ENCODE results near the gene TRMT1.

Gene TRMT1

GRCh38 chr19:13120817-13121216 is 4.3 kb upstream of the TRMT1 start:
- H3K9ac ChIP-seq (ENCODE audit: insufficient read length, low read depth): peak overlapping the region; percentile 14
- no peak for DNase-seq (ENCODE audit: low read depth, low spot score)
- H3K9me3 ChIP-seq (ENCODE audit: insufficient read depth, low read length): no peaks in the 10 kb centered on the region
- peaks cover 62% of the 10 kb centered on the region for H3K36me3 ChIP-seq (ENCODE audit: insufficient read depth, insufficient read length, low read length)
- H3K4me3 ChIP-seq (ENCODE audit: insufficient read length, low read depth): peak overlapping the region; percentile 9
- TF ChIP-seq SUZ12 (IDR thresholded peaks at IDR 0.05; ENCODE audit: extremely low read depth, insufficient read depth, insufficient read length) (no peak), ZNF274 (IDR thresholded peaks at IDR 0.05; ENCODE audit: low read depth, low read length) (no peak), YY1 (IDR thresholded peaks at IDR 0.05; ENCODE audit: insufficient read depth, insufficient read length) (no peak)
- no peaks in the 10 kb centered on the region for H3K27me3 ChIP-seq (ENCODE audit: insufficient read depth, insufficient read length)
- peaks cover 37% of the 10 kb centered on the region for H3K4me1 ChIP-seq (ENCODE audit: insufficient read depth, insufficient read length)

DNA sequence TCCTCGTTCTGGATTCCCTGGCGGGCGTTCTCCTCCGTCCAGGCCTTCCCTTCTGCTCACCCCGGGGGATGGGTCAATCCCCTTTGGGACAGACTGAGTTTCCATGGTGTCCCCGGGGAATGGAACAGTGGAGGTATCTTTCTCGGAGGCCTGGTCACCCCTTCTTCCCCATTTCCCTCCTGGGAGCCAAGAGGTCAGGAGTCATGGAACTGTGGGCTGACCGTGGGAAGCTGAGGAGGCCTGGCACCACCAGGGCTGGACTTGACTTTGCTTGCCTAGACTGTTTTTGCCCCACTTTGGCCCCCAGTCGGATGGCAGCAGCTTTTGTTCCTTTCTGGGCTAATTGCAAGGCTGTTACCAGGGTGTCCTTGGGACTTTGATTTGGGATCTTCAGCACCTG is 3.5 kb upstream of the TRMT1 start:
- TF ChIP-seq YY1 (IDR thresholded peaks at IDR 0.05; ENCODE audit: insufficient read depth, insufficient read length): no peak
- TF ChIP-seq ZNF274 (IDR thresholded peaks at IDR 0.05; ENCODE audit: low read depth, low read length): no peak
- no peak for TF ChIP-seq SUZ12 (IDR thresholded peaks at IDR 0.05; ENCODE audit: extremely low read depth, insufficient read depth, insufficient read length)
- H3K4me1 ChIP-seq (ENCODE audit: insufficient read depth, insufficient read length): peaks cover 44% of the 10 kb centered on the region
- peak overlapping the region; percentile 9 for H3K4me3 ChIP-seq (ENCODE audit: insufficient read length, low read depth)
- H3K9me3 ChIP-seq (ENCODE audit: insufficient read depth, low read length): no peaks in the 10 kb centered on the region
- H3K36me3 ChIP-seq (ENCODE audit: insufficient read depth, insufficient read length, low read length): peaks cover 68% of the 10 kb centered on the region
- no peaks in the 10 kb centered on the region for H3K27me3 ChIP-seq (ENCODE audit: insufficient read depth, insufficient read length)
- DNase-seq (ENCODE audit: low read depth, low spot score): no peak
- H3K9ac ChIP-seq (ENCODE audit: insufficient read length, low read depth): peak overlapping the region; percentile 83

GRCh38 chr19:13119627-13120026 is 3.1 kb upstream of the TRMT1 start:
- Histone ChIP-seq H3K4me3 (ENCODE audit: insufficient read length, low read depth) (peak overlapping the region; percentile 75), H3K9ac (ENCODE audit: insufficient read length, low read depth) (peak overlapping the region; percentile 83), H3K36me3 (ENCODE audit: insufficient read depth, insufficient read length, low read length) (peaks cover 68% of the 10 kb centered on the region), H3K4me1 (ENCODE audit: insufficient read depth, insufficient read length) (peaks cover 45% of the 10 kb centered on the region), H3K9me3 (ENCODE audit: insufficient read depth, low read length) (no peaks in the 10 kb centered on the region), H3K27me3 (ENCODE audit: insufficient read depth, insufficient read length) (no peaks in the 10 kb centered on the region)
- TF ChIP-seq ZNF274 (IDR thresholded peaks at IDR 0.05; ENCODE audit: low read depth, low read length) (no peak), SUZ12 (IDR thresholded peaks at IDR 0.05; ENCODE audit: extremely low read depth, insufficient read depth, insufficient read length) (no peak), YY1 (IDR thresholded peaks at IDR 0.05; ENCODE audit: insufficient read depth, insufficient read length) (no peak)
- DNase-seq (ENCODE audit: low read depth, low spot score): no peak

DNA sequence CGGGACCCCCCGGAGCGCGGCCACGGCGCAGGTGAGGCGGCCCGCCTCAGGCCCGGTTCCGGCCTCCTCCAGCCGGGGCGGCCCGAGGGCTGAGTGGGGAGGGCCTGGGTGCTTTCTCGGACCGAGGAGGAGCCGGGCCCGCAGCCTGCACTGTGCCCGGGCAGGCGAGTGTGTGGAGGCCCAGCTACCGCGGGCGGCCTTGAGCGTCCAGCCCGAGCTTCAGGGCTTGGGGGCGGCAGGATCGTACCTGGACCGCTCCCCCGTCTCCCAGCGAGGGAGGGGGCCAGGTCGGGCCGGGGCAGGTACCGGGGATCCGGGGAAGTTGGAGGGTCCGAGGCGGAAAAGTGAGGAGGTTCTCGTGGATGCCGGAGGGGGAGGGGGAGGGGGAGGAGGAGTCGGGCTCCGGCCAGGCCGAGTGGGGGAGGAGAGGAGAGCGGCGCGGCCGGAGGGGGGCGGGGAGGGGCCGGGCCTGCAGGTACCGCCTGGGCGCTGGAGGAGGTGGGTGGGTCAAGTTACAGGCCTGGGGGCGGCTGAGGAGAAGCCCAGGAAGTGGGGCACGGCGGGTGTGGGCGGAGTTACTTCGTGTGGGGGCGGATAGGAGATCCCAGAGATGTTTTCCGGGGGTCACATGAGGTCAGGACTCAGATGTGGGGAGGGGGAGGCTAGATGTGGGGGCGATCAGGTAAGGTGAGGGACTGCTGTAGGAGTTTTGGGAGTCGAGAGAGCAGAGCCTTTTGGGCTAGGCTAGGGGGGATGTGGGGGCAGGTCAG is 2.1 kb upstream of the TRMT1 start:
- H3K9ac ChIP-seq (ENCODE audit: insufficient read length, low read depth): peak overlapping the region; percentile 97
- no peaks in the 10 kb centered on the region for H3K9me3 ChIP-seq (ENCODE audit: insufficient read depth, low read length)
- DNase-seq (ENCODE audit: low read depth, low spot score): peak; percentile 81
- H3K27me3 ChIP-seq (ENCODE audit: insufficient read depth, insufficient read length): no peaks in the 10 kb centered on the region
- H3K4me3 ChIP-seq (ENCODE audit: insufficient read length, low read depth): peak overlapping the region; percentile 89
- TF ChIP-seq ZNF274 (IDR thresholded peaks at IDR 0.05; ENCODE audit: low read depth, low read length) (no peak), YY1 (IDR thresholded peaks at IDR 0.05; ENCODE audit: insufficient read depth, insufficient read length) (no peak), SUZ12 (IDR thresholded peaks at IDR 0.05; ENCODE audit: extremely low read depth, insufficient read depth, insufficient read length) (no peak)
- peaks cover 68% of the 10 kb centered on the region for H3K36me3 ChIP-seq (ENCODE audit: insufficient read depth, insufficient read length, low read length)
- peaks cover 43% of the 10 kb centered on the region for H3K4me1 ChIP-seq (ENCODE audit: insufficient read depth, insufficient read length)

GRCh38 chr19:13117772-13118423 is 1.4 kb upstream of the TRMT1 start, which contains the start of gene NACC1:
NACC1 (plus strand) TSS chr19:13118264; CDS start chr19:13135208, 16,944 bp downstream.
- TF ChIP-seq YY1 (IDR thresholded peaks at IDR 0.05; ENCODE audit: insufficient read depth, insufficient read length): peak; percentile 59
- TF ChIP-seq SUZ12 (IDR thresholded peaks at IDR 0.05; ENCODE audit: extremely low read depth, insufficient read depth, insufficient read length): no peak
- H3K4me3 ChIP-seq (ENCODE audit: insufficient read length, low read depth): peak within 1 kb of the TSS; percentile 100
- DNase-seq (ENCODE audit: low read depth, low spot score): peak; percentile 80
- peak within 1 kb of the TSS; percentile 100 for H3K9ac ChIP-seq (ENCODE audit: insufficient read length, low read depth)
- H3K36me3 ChIP-seq (ENCODE audit: insufficient read depth, insufficient read length, low read length): peaks cover 68% of the 10 kb centered on the region
- no peaks in the 10 kb centered on the region for H3K9me3 ChIP-seq (ENCODE audit: insufficient read depth, low read length)
- no peaks in the 10 kb centered on the region for H3K27me3 ChIP-seq (ENCODE audit: insufficient read depth, insufficient read length)
- peaks cover 38% of the 10 kb centered on the region for H3K4me1 ChIP-seq (ENCODE audit: insufficient read depth, insufficient read length)

DNA sequence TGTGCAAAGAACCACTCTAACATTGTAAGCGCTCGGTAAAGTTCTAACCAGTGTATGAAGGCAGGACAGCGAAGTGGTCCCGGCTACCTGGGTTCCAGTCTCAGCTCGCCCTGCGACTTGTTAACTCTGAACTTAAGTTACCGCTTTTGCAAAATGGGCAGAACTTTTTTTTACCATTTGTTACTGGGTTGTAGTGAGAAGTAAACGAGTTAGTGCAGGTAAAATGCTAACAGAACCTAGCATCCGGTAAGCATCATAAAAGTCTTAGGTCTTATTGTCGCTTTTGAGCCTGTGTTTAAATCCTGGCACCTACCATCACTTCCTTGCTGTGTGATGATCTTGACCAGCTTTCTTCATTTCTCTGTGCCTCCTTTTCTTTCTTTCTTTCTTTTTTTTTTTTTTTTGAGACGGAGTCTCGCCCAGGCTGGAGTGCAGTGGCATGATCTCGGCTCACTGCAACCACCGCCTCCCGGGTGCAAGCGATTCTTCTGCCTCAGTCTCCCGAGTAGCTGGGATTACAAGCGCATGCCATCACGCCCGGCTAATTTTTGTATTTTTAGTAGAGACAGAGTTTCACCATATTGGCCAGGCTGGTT is 734 bp upstream of the TRMT1 start:
- no peak for DNase-seq (ENCODE audit: low read depth, low spot score)
- peak overlapping the region; percentile 100 for H3K4me3 ChIP-seq (ENCODE audit: insufficient read length, low read depth)
- no peaks in the 10 kb centered on the region for H3K9me3 ChIP-seq (ENCODE audit: insufficient read depth, low read length)
- peaks cover 33% of the 10 kb centered on the region for H3K4me1 ChIP-seq (ENCODE audit: insufficient read depth, insufficient read length)
- TF ChIP-seq YY1 (IDR thresholded peaks at IDR 0.05; ENCODE audit: insufficient read depth, insufficient read length) (no peak), SUZ12 (IDR thresholded peaks at IDR 0.05; ENCODE audit: extremely low read depth, insufficient read depth, insufficient read length) (no peak), ZNF274 (IDR thresholded peaks at IDR 0.05; ENCODE audit: low read depth, low read length) (no peak)
- H3K36me3 ChIP-seq (ENCODE audit: insufficient read depth, insufficient read length, low read length): peaks cover 68% of the 10 kb centered on the region
- peak overlapping the region; percentile 100 for H3K9ac ChIP-seq (ENCODE audit: insufficient read length, low read depth)
- H3K27me3 ChIP-seq (ENCODE audit: insufficient read depth, insufficient read length): no peaks in the 10 kb centered on the region

DNA sequence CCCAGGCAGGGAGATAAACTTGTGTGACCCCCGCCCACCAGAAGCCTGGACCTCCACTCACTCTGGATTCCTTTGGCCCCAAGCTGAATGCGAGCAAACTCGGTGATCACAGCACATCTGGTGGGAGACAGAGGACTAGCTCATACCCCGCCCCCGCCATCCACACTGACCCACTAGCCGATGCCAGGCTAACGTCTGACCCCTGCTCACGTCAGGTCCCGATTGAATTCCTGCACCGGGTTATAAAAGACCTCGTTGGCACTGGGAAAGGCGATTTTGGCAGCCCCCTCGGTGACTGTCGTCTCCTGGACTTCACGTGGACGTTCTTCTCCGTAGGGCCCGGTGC is 631 bp downstream of the TRMT1 start:
- DNase-seq (ENCODE audit: low read depth, low spot score): no peak
- peak overlapping the region; percentile 100 for H3K4me3 ChIP-seq (ENCODE audit: insufficient read length, low read depth)
- H3K9ac ChIP-seq (ENCODE audit: insufficient read length, low read depth): peak overlapping the region; percentile 100
- no peak for TF ChIP-seq YY1 (IDR thresholded peaks at IDR 0.05; ENCODE audit: insufficient read depth, insufficient read length)
- no peak for TF ChIP-seq SUZ12 (IDR thresholded peaks at IDR 0.05; ENCODE audit: extremely low read depth, insufficient read depth, insufficient read length)
- TF ChIP-seq ZNF274 (IDR thresholded peaks at IDR 0.05; ENCODE audit: low read depth, low read length): no peak
- peaks cover 59% of the 10 kb centered on the region for H3K36me3 ChIP-seq (ENCODE audit: insufficient read depth, insufficient read length, low read length)
- H3K9me3 ChIP-seq (ENCODE audit: insufficient read depth, low read length): no peaks in the 10 kb centered on the region
- peaks cover 24% of the 10 kb centered on the region for H3K4me1 ChIP-seq (ENCODE audit: insufficient read depth, insufficient read length)
- no peaks in the 10 kb centered on the region for H3K27me3 ChIP-seq (ENCODE audit: insufficient read depth, insufficient read length)
